ENCODE results near the gene PLCB2.

DNA sequence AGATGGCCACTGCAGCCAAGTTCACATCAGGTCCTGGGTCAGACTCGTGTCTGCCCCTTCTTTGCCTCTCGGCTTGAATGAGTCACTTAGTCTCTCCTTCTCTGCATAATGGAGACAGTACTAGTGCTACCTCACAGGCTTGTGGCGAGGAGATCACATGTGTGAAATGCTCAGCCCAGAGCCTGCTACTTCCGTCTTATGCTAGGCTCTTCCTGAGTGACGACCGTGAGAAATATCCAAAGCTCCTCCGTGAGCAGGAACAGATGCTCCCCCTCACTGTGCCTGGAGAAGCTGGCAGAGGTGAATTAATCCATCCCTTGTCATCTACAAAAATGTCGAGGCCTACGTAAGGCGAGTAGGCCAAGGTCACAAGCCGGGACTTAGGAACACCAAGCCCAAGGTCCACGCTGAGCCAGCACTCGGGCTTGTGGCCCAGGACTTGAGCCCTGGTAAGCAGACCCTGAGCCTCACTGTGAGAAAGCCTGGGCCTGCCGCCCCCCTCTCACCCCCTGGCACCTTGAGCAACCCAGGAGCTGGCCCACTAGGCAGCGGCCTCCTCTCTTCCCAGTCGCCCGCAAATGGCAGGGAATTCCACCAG is 51.0 kb downstream of the PLCB2 start:
- TF ChIP-seq, protein P1, sequence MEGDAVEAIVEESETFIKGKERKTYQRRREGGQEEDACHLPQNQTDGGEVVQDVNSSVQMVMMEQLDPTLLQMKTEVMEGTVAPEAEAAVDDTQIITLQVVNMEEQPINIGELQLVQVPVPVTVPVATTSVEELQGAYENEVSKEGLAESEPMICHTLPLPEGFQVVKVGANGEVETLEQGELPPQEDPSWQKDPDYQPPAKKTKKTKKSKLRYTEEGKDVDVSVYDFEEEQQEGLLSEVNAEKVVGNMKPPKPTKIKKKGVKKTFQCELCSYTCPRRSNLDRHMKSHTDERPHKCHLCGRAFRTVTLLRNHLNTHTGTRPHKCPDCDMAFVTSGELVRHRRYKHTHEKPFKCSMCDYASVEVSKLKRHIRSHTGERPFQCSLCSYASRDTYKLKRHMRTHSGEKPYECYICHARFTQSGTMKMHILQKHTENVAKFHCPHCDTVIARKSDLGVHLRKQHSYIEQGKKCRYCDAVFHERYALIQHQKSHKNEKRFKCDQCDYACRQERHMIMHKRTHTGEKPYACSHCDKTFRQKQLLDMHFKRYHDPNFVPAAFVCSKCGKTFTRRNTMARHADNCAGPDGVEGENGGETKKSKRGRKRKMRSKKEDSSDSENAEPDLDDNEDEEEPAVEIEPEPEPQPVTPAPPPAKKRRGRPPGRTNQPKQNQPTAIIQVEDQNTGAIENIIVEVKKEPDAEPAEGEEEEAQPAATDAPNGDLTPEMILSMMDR (IDR thresholded peaks at IDR 0.05): no peak
- no peak for TF ChIP-seq EP300 (IDR thresholded peaks at IDR 0.05)

All from suprapubic skin (tissue), 3 donors.